Measurements from ENCODE around the gene CLN3.

- TF ChIP-seq CTCF (IDR thresholded peaks at IDR 0.05 in 8 of 11, conservative IDR thresholded peaks at IDR 0.05 in 3 of 11) (no peak), POLR2A (IDR thresholded peaks at IDR 0.05) (no peak)
Measured at GRCh38 chr16:28514246-28514645, 22.4 kb upstream of the CLN3 start.
